IMR-90 (cell line): ENCODE data around the gene KCNE5.

Experiments
- CEBPB ChIP-seq: IDR thresholded peaks from 2 replicates; pipeline ENCODE4 v1.6.1; 2012; ENCODE audit warnings: low read depth, low read length, improper control_type of control experiment
- CHD1 ChIP-seq: IDR thresholded peaks from 2 replicates; pipeline ENCODE4 v1.6.1; 2012; ENCODE audit warnings: low read depth, low read length, improper control_type of control experiment
- CTCF ChIP-seq: conservative IDR thresholded peaks from 2 replicates; pipeline ENCODE4 v1.5.1; 2012; ENCODE audit warnings: mild to moderate bottlenecking, low read depth, low read length, improper control_type of control experiment
- ELK1 ChIP-seq: fragments of 150-350 bp; IDR thresholded peaks from 2 replicates; pipeline ENCODE4 v1.6.1; 2016; ENCODE audit warnings: low read depth, mild to moderate bottlenecking, low read length, moderate library complexity, borderline replicate concordance
- FOS ChIP-seq: fragments of 150-350 bp; IDR thresholded peaks from 2 replicates; pipeline ENCODE4 v1.6.1; 2016; ENCODE audit warnings: low read depth, low read length
- MAFK ChIP-seq: IDR thresholded peaks from 2 replicates; pipeline ENCODE4 v1.6.1; 2012; ENCODE audit warnings: low read depth, low read length, improper control_type of control experiment
- MXI1 ChIP-seq: IDR thresholded peaks from 2 replicates; pipeline ENCODE4 v1.6.1; 2012; ENCODE audit warnings: low read depth, mild to moderate bottlenecking, low read length, moderate library complexity, borderline replicate concordance
- POLR2A ChIP-seq: IDR thresholded peaks from 2 replicates; pipeline ENCODE4 v1.6.1; 2012; ENCODE audit warnings: mild to moderate bottlenecking, low read depth, low read length
- RAD21 ChIP-seq: IDR thresholded peaks from 2 replicates; pipeline ENCODE4 v1.6.1; 2012; ENCODE audit warnings: low read length, improper control_type of control experiment
- RCOR1 ChIP-seq: IDR thresholded peaks from 2 replicates; pipeline ENCODE4 v1.6.1; 2012; ENCODE audit warnings: mild to moderate bottlenecking, low read length, improper control_type of control experiment; ENCODE audit not compliant: insufficient replicate concordance
- RFX5 ChIP-seq: IDR thresholded peaks from 2 replicates; pipeline ENCODE4 v1.8.0; 2012; ENCODE audit warnings: low read depth, mild to moderate bottlenecking, low read length, moderate library complexity
- SMC3 ChIP-seq: fragments of 150-350 bp; IDR thresholded peaks from 2 replicates; pipeline ENCODE4 v1.6.1; 2016; ENCODE audit warnings: low read depth, mild to moderate bottlenecking, antibody characterized with exemption, low read length, moderate library complexity
- USF2 ChIP-seq: fragments of 150-350 bp; IDR thresholded peaks from 2 replicates; pipeline ENCODE4 v1.6.1; 2017; ENCODE audit warnings: mild to moderate bottlenecking, antibody characterized with exemption, low read length, low read depth

- TF ChIP-seq RAD21 (no peak), CTCF (no peak), SMC3 (no peak), RFX5 (no peak), POLR2A (no peak), RCOR1 (no peak), USF2 (no peak), MAFK (no peak), FOS (no peak), CHD1 (no peak), ELK1 (no peak), CEBPB (no peak), MXI1 (no peak)
These were observed 23.5 kb downstream of the KCNE5 start for GRCh38 chrX:109601486-109601885.
